Endometrial microvascular endothelial cells (primary cell): ENCODE results near the gene ADGRA1. TPM values are rescaled to one million over a fixed set of nuclear protein-coding genes. Genes with fewer than 3 reads are reported as not detected.
"Not testable (repeated sequence)": the region's sequence is repeated elsewhere in the genome, so short reads cannot be mapped to it uniquely, and the experiment has no call there.

Source experiments
- in situ Hi-C: cut with HindIII; loops from 2 replicates; pipeline ENCODE4 v1.10.0; 2017; ENCODE audit warnings: low sequenced_read_pairs, low pct_unique_long_range_greater_than_20kb; ENCODE audit errors: inconsistent ontology term
- total RNA-seq: library from RNA; depleted of rRNA; stranded (reverse); fragments of >200 nt; gene quantifications from one replicate; pipeline ENCODE4 v1.2.3, GENCODE V29; 2015; ENCODE audit errors: inconsistent ontology term

ADGRA1 gene
- total RNA-seq, 1 donor from 2014 or later = not detected

DNA sequence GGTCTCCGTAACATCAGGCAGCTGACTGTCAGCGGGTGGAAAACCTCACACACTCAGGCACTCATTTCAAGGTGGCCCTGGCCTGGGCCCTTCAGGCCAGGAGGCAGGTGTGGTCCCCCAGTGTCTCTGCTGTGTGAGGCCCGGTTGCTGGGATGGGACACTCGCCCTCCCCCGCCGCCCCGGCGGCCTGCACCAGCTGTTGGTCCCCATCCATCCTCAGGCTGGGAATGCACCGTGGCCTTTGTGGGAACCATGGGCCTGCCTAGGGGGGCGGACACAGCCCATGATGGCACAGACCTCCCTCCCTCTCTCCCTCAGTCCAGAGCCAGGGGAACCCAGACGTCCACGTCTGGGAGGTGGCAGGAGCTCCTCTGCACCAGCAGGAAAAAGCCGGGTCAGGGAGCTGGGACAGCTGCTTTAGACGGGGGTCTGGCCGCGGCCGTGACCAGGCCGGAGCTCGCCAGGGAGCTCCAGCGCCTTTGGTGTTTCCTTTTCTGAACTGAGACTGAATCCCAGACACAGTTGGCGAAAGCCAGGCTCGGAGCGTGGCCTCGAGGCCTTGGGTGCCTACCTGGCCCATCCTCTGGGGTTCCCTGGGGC lies 15.7 kb downstream of the ADGRA1 start:
- in situ Hi-C loops = no loop called here

DNA sequence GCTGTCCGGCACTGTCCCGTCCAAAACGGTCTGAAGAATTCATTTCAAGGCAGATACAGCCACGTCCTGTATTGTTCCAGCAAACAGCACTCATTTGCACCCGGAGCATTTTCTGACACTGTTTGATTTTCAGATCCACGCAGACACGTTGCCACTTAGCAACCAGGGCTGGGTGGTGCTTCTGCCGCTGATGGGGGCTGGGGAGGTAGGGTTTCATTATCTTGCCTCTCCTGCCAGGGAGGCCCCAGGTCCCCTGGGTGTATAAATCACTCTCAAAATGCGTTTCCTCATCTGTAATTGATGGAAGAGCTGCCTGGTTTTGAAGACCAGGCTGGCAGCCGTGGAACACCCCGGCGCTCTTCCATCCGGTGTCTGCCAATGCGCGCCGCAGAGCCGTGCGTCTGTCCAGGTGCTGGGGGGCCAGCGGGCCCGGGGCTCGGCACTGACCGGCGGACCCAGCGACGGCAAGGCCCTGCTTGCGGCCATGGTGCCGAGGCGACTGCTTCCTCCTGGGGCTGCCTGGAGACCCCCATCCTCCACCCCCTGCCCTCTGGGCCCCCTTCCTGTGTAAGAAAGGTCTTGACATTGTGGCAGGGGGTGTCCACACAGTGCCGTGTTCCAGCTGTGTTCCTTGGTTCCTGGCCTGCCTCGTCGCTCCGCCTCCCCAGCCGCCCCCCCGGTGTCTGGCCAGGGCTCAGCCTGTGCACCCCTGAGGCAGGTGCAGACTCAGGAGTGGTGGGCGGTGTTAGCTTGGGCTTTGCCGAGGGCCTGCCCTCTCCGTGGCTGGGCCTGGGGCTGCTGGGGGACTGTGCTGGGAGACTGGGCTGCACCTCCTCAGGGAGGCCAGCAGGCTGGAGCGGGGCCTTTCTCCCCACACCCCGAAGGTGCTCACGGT lies 16.6 kb downstream of the ADGRA1 start:
- in situ Hi-C loops = no loop called here

DNA sequence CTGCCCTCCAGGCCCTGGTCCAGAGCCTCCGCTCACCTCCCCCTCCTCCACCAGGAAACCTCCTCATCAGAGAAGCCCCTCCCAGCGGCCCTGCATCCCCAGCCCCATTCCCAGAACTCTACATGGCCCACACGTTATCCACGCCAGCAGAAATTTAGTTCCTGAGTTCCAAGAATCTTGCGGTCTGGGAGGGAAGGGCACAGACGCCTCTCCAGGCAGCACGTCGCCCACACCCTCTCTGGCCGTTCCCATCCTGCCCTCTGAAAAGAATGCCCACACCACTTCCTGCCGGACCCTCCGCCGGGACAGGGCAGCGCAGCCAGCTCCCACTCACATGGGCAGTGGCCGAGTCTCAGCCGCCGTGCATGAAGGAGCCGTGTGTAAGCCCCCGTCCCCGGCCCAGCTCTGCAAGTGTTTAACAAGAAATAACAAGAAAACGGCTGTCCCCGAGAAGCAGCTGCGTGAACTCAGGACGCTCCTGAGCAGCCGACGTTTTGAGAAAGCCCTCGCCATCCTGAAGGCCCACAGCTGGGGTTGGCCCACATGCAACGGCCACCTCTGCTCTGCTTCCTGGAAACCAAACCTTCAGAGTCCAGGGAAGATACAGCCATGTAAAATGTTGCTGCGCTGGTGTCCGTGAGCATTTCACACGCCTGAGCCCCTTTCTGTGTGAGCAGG lies 17.4 kb downstream of the ADGRA1 start:
- in situ Hi-C loops = no loop called here

DNA sequence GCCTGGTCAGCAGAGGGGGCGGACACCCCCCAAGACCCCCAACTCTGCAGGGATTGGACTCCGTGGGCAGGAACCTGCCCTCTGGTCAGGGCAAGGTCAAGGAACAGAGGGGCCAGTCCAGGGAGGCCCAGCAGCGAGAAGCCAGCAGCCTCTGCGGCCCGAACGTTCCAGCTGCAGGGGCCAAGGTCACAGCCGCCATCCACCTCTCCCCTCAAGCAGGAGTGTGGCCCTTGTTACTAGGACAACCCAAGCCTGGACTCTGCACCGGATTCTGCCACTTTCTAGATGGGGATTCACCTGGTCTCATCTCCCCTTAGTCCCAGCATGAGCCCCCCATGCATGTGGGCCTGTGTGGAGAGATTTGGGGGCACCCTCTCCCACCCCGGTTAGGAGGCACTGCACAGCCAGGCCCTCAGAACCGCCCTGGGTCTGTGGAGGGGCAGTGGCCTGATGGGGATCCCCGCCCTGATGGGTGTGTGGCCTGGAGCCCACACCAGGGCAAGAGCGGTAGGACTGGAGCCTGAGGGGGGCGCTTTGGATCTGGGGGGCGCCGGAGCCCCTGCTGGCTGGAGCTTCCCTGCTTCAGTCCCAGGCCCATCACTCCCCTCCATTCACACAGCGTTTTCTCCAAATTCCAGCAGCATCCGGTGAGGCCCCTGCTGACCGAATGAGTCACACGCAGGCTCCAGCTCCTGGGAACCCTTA lies 18.1 kb downstream of the ADGRA1 start:
- in situ Hi-C loops = no loop called here

DNA sequence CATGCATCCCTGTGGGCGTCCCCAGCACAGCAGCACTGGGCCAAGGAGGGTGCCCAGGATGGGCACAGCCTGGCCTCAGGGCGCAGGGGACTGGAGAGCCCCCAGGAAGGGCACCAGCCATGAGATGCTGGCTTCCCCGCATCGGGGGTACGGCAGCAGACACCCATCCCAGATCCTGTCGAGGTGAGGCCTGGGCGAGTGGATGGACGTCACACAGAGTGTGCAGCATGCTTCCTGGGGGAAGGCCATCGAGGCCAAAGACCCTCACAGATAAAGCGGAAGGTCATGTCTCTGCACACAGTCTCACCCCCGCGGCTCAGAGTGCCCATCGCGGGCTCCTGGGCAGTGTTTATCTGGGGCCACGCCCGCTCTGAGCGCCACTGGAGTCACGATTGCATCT lies 18.8 kb downstream of the ADGRA1 start:
- in situ Hi-C loops = no loop called here

DNA sequence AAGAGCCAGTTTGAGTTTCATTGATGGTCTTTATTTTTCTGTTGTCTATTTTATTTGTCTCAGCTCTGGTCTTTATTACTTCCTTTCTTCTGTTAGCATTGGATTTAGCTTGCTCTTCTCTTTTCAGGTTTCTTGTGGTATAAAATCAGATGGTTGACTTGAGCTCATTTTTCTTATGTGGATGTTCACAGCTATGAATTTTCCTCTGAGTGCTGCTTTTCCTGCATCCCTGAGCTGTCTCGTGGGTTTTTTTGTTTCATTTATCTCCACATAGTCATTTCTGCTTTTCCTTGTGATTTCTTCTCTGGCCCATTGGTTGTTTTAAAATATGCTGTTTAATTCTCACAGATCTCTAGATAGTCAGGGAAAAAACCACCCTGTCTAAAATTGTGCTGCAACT lies 19.7 kb downstream of the ADGRA1 start:
- in situ Hi-C loops = no loop called here

DNA sequence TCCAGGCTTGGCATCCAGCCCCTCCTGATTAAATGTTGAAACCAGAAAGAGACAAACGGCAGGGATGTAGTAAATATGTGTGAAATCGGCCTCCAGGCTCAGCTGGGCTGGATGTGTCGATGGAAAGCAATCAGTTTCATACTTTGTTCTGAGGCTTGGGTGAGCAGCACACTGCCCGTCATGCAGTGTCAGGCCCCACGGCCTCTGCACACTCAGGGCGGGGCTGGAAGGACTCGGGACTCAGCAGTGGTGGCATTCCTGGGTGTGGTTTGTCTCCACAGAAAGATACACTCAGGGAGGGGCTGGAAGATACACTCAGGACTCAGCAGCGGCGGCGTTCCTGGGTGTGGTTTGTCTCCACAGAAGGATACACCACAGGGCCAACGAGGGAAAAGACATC lies 22.0 kb downstream of the ADGRA1 start:
- in situ Hi-C loops = no loop called here

DNA sequence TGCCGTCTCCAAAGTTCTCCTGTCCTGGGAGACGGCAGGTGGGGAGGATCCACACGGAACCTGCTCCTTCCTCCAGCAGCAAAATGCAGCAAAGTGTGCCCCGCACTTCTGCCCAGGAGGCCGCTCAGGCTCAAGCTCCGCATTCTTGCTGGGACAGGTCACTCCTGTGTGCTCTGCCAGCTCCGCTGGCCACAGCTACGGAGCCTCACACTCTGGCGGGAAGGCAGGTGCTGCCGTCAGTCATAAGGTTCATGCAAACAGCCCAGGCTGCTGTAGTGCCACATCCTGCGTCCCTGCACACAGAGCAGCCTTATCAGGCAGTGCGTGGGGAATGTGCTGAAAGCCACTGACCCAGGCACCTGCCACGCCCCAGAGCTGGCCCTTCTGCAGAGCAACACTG lies 22.4 kb downstream of the ADGRA1 start:
- in situ Hi-C loops = no loop called here

DNA sequence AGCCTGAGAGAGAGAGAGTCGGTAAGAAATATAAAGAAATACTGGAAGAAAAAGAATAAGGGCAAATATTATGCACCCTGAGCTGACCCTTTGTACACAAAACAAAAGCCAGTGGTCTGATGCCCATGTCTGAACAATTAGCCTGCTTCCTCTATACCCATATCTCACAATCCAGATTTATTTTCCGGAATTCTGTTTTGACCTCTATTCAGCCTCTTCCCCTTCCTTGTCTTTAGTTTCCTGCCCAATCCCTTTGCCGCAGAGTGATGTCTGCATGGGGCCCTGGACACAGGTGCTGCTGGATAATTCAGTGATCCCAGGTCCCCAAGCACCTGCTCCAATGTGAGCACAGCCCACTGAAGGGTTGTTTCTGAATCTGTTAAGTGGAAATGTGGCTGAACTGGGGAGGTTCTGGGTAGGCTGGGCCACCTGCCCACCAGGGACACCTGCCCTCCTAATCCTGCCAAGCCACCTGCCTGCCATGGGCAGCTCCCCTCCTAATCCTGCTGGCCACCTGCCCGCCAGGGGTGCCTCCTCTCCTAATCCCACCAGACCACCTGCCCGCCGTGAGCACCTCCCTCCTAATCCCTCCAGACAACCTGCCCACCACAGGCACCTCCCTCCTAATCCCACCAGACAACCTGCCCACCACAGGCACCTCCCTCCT lies 23.0 kb downstream of the ADGRA1 start:
- in situ Hi-C loops = no loop called here

DNA sequence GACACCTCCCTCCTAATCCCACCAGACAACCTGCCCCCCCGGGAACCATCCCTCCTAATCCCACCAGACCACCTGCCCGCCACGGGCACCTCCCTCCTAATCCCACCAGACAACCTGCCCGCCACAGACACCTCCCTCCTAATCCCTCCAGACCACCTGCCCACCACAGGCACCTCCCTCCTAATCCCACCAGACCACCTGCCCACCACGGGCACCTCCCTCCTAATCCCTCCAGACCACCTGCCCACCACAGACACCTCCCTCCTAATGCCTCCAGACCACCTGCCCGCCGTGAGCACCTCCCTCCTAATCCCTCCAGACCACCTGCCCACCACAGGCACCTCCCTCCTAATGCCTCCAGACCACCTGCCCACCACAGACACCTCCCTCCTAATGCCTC lies 23.9 kb downstream of the ADGRA1 start:
- in situ Hi-C loops = not testable (repeated sequence)

DNA sequence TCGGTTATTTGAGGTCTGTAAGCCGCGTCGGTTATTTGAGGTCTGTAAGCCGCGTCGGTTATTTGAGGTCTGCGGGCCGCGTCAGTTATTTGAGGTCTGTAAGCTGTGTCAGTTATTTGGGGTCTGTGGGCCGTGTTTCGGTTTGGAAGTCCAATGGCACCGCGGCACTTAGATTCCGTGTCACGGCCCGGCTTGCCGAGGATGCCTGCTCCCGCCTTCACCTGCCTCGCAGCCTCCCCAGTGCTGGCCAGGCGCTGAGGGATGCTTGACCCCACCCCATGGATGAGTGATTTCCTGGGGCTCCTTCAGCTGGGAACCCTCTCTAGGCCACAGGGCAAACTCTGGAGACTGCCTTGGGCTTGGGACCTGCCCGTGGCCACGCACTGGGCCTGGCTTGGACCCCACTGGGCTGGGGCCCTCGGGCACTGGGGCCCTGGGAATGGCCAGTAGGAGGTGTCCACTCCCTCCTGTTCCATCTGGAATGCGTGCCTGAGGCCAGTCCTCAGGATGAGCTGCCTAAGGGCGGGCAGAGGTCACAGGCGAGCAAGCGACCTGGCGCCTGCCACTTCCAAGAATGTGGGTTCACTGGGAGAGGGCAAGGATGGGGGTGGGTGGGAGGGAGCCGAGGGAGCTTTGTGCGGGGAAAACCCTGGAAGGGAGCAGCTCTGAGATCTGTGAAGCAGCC lies 25.6 kb downstream of the ADGRA1 start:
- in situ Hi-C loops = no loop called here

DNA sequence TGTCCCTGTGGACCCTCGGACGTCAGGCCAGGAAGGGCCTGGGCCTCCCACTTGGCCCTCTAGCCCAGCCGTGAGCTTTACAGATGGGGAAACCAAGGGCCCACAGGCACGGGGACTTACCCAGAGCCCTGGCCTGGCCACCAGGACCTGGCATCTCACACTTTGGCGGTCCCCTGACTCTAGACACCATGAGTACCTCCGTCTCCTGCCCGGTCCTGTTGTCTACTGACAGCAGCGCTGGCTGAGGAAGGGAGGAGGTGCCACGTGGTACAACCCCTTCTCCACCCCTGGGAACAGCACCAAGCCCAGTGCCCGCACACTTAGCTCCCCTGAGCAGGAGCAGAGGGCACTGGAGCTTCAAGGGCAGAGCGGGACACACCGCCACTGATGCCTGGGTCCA lies 26.1 kb downstream of the ADGRA1 start:
- in situ Hi-C loops = no loop called here

DNA sequence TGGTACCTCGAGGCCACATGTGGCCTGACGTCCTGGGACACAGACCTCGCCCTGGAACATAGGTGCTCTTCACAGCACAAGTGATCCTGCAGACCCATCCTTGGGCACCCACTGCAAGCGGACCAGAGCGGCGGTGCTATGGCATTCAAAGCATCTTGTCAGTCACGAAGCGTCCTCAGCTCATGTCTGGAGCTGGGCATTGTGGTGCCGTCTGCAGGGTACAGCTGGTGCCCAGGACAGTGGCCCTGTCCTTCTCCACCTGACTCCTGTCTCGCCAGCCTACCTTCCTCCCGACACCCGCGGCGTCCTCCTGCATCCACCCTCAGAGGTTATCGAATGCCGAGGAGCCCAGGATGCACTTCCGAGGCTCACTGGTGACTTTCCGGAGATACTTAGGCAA lies 26.5 kb downstream of the ADGRA1 start:
- in situ Hi-C loops = no loop called here

DNA sequence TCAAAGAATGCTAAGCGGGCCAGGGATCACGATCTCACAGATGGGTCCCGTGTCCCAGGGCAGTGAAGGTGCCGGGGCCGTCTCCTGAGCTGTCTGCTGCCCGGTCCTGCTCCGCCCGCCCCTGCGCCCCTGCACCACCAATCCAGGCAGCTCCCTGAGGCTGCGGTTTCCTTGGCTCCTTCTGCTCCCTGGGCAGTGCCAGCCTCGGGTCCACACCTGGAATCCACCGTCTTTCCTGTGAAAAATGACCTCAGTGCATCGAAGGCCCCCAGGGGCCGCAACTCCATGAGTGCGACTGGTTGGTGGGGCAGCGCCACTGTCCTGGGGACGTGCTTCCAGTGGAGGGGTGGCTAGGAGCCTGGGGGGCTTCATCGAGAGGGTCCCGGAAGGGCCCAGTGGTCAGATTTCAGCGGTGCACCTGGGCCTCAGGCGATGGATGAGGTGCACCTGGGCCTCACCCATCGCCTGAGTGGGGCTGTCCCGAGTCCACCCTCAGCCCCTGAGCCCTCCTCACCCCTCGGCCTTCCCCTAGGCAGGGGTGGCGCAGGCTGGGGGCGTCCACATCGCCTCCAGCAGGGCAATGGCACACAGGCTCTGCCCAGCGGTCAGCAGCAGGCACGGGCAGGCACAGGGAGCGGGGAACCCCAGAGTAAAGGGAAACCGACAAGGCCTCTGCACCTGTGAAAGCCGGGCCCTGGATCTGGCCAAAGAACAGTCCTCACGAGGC lies 27.2 kb downstream of the ADGRA1 start:
- in situ Hi-C loops = no loop called here

DNA sequence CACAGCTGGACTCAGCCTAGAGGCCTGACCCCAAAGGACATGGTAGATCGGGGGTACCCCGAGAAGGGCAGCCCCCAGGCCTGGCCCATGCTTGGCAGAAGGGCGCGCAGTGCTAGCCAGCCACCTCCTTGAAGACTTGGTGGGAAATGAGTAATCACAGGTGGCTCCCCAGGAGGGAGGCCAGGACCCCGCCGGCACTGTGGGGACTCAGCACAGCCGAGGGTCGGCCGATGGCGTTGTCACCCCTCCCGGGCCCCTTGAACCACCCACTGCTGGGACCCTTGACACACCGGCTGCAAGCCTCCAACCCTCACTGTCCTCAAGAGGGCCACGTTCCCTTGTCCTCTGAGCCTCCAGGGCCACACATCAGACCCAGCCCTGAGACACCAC lies 27.7 kb downstream of the ADGRA1 start:
- in situ Hi-C loops = no loop called here

DNA sequence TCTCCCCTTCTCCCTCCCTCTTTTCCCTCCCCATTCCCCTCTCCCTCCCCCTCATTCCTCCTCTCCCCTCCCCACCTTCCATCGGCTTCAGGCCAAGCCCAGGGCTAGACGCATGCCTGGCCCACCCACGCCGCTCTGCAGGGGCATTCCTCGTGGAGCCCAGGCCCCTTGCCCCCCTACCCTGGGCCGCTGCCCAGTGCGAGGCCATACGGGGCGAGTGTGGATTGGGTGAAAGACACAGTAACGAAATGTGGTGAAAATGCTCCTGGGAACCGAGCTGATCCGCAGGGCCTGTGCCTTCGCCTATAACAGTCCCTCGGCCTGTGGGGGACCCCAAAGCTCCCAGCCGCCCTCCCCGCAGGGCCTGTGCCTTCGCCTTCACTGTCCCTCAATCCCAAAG lies 28.3 kb downstream of the ADGRA1 start:
- in situ Hi-C loops = no loop called here

DNA sequence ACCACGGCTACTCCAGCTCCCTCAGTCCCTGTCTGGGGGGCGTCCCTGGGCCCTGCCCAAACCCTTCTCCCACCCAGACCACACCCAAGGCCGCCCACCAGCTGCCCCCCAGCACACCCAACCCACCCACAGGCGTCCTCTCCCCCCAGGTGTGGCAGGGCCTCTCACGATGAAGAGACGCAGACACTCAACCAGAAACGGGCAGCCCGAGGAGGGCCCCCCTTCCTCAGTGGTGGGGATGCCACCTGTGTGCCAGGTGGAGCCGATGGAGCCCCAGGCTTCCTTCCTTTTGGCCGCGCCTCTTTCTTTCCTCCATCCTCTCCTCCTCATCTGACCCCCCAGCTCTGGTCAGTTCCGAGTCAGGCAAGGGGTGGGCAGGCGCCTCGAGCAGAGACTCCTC lies 28.7 kb downstream of the ADGRA1 start:
- in situ Hi-C loops = no loop called here
